Measurements from ENCODE around the gene ZNF628. TPM values are rescaled to one million over a fixed set of nuclear protein-coding genes. Genes with fewer than 3 reads are reported as not detected.

Gene ZNF628
- total and polyA plus RNA-seq, 2 donors: 1.1 to 4.8 TPM

DNA sequence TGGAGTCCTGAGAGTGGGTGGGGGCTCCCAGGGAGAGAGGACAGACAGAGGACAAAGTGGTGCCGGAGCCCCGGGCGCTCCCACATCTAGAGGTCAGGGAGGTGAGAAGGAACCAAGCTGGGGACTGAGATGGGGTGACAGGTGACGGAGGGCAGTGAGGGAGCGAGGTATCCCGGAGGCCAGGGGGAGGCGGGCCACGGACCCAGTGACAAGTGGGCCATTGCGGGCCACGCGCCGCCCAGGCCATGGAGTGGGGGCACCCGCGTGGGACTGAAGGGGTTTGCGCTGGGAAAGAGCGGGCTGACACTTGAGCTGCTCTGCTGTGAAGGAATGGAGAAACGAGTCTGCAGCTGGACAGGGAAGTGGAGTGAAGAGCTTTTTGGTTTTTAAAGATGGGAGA is 2.6 kb downstream of the ZNF628 start:
- Histone ChIP-seq H3K36me3 (ENCODE audit: control insufficient read depth in 2 of 2, insufficient read depth in 2 of 2, low read length in 1 of 2) (peaks cover 13 to 28% of the 10 kb centered on the region in 2 donors), H3K27me3 (ENCODE audit: control insufficient read depth in 2 of 2, insufficient read depth in 1 of 2, low read length in 1 of 2) (no peaks in the 10 kb centered on the region), H3K9me3 (ENCODE audit: control insufficient read depth in 2 of 2, insufficient read depth in 1 of 2, low read length in 1 of 2) (no peaks in the 10 kb centered on the region), H3K27ac (ENCODE audit: low read depth in 1 of 2, low read length in 1 of 2) (peak overlapping the region; percentile 37 to 87), H3K4me1 (ENCODE audit: control insufficient read depth in 2 of 2, insufficient read depth in 2 of 2, low read length in 2 of 2) (peaks cover 34 to 70% of the 10 kb centered on the region in 2 donors), H3K4me3 (ENCODE audit: low read length in 2 of 2) (no peak overlapping the region)
- WGBS: 94% methylated on average over 17 of the region's 17 CpGs
- DNase-seq (ENCODE audit: low read depth in 6 of 9, low spot score in 9 of 9): no peak

DNA sequence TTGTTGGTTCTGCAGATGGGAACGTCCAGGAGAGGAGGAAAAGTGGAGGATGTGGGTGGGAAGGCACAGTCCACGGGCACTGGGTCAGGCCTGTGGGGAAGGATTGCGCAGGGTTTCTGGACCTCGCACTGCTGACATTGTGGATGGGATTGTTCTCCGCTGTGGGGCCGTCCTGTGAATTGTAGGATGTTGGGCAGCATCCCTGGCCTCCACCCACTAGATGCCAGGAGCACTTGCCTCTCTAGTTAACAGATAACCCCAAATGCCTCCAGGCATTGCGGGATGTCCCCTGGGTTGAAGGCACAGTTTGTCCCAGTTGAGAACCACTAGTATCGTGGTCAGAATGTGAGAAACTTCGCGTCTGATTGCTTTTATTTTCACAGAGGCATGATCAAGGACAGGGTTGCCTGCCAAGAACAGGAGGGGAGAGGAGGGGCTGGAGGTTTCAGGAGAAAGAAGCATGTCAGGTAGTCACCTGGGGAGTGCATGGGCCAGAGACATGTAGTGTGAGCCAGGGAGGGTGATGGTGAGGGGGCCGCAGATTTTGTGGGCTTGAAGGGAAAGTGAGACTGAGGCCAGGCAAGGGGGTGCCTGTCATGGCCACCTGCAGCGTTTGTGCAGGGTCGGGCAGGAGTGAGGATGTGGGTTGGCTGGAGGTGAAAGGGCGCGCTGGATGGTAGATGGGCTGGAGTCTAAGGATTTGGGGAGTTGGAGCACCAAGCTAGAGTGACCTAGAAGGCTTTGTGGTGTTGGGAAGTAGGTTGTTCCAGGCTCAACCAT is 3.2 kb downstream of the ZNF628 start:
- Histone ChIP-seq H3K4me1 (ENCODE audit: control insufficient read depth in 2 of 2, insufficient read depth in 2 of 2, low read length in 2 of 2) (peaks cover 39 to 70% of the 10 kb centered on the region in 2 donors), H3K9me3 (ENCODE audit: control insufficient read depth in 2 of 2, insufficient read depth in 1 of 2, low read length in 1 of 2) (no peaks in the 10 kb centered on the region), H3K4me3 (ENCODE audit: low read length in 2 of 2) (no peak overlapping the region), H3K27me3 (ENCODE audit: control insufficient read depth in 2 of 2, insufficient read depth in 1 of 2, low read length in 1 of 2) (no peaks in the 10 kb centered on the region), H3K36me3 (ENCODE audit: control insufficient read depth in 2 of 2, insufficient read depth in 2 of 2, low read length in 1 of 2) (peaks cover 13 to 28% of the 10 kb centered on the region in 2 donors), H3K27ac (ENCODE audit: low read depth in 1 of 2, low read length in 1 of 2) (peak overlapping the region; percentile 53 to 87)
- peak in 1 of 9 donors; percentile 50 for DNase-seq (ENCODE audit: low read depth in 6 of 9, low spot score in 9 of 9)
- 86% methylated on average over 15 of the region's 15 CpGs for WGBS

DNA sequence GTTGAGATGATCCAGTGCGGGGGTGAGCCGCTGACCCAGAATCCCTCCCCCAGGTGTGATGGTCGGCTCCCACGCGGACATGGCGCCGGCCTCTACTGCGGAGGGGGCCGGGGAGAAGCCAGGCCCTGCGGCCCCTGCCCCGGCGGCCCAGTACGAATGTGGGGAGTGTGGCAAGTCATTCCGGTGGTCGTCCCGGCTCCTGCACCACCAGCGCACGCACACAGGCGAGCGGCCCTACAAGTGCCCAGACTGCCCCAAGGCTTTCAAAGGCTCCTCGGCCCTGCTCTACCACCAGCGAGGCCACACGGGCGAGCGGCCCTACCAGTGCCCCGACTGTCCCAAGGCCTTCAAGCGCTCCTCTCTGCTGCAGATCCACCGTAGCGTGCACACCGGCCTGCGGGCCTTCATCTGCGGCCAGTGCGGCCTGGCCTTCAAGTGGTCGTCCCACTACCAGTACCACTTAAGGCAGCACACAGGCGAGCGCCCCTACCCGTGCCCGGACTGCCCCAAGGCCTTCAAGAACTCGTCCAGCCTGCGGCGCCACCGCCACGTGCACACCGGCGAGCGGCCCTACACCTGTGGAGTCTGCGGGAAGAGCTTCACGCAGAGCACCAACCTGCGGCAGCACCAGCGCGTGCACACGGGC is 4.9 kb downstream of the ZNF628 start:
- Histone ChIP-seq H3K4me1 (ENCODE audit: control insufficient read depth in 2 of 2, insufficient read depth in 2 of 2, low read length in 2 of 2) (peaks cover 42 to 67% of the 10 kb centered on the region in 2 donors), H3K27me3 (ENCODE audit: control insufficient read depth in 2 of 2, insufficient read depth in 1 of 2, low read length in 1 of 2) (no peaks in the 10 kb centered on the region), H3K27ac (ENCODE audit: low read depth in 1 of 2, low read length in 1 of 2) (peak overlapping the region in 1 of 2 donors; percentile 63), H3K9me3 (ENCODE audit: control insufficient read depth in 2 of 2, insufficient read depth in 1 of 2, low read length in 1 of 2) (no peaks in the 10 kb centered on the region), H3K4me3 (ENCODE audit: low read length in 2 of 2) (no peak overlapping the region), H3K36me3 (ENCODE audit: control insufficient read depth in 2 of 2, insufficient read depth in 2 of 2, low read length in 1 of 2) (peaks cover 13 to 32% of the 10 kb centered on the region in 2 donors)
- DNase-seq (ENCODE audit: low read depth in 6 of 9, low spot score in 9 of 9): no peak
- 98% methylated on average over 52 of the region's 52 CpGs for WGBS

DNA sequence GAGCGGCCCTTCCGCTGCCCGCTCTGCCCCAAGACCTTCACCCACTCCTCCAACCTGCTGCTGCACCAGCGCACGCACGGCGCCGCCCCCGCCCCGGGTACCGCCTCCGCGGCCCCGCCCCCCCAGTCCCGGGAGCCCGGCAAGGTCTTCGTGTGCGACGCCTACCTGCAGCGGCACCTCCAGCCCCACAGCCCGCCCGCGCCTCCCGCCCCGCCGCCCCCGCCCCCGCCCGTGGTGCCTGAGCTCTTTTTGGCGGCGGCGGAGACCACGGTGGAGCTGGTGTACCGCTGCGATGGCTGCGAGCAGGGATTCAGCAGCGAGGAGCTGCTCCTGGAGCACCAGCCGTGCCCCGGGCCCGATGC is 5.4 kb downstream of the ZNF628 start:
- Histone ChIP-seq H3K9me3 (ENCODE audit: control insufficient read depth in 2 of 2, insufficient read depth in 1 of 2, low read length in 1 of 2) (no peaks in the 10 kb centered on the region), H3K27ac (ENCODE audit: low read depth in 1 of 2, low read length in 1 of 2) (no peak overlapping the region), H3K36me3 (ENCODE audit: control insufficient read depth in 2 of 2, insufficient read depth in 2 of 2, low read length in 1 of 2) (peaks cover 13 to 32% of the 10 kb centered on the region in 2 donors), H3K4me3 (ENCODE audit: low read length in 2 of 2) (no peak overlapping the region), H3K27me3 (ENCODE audit: control insufficient read depth in 2 of 2, insufficient read depth in 1 of 2, low read length in 1 of 2) (no peaks in the 10 kb centered on the region), H3K4me1 (ENCODE audit: control insufficient read depth in 2 of 2, insufficient read depth in 2 of 2, low read length in 2 of 2) (peaks cover 47 to 72% of the 10 kb centered on the region in 2 donors)
- DNase-seq (ENCODE audit: low read depth in 6 of 9, low spot score in 9 of 9): no peak
- 96% methylated on average over 40 of the region's 40 CpGs for WGBS

DNA sequence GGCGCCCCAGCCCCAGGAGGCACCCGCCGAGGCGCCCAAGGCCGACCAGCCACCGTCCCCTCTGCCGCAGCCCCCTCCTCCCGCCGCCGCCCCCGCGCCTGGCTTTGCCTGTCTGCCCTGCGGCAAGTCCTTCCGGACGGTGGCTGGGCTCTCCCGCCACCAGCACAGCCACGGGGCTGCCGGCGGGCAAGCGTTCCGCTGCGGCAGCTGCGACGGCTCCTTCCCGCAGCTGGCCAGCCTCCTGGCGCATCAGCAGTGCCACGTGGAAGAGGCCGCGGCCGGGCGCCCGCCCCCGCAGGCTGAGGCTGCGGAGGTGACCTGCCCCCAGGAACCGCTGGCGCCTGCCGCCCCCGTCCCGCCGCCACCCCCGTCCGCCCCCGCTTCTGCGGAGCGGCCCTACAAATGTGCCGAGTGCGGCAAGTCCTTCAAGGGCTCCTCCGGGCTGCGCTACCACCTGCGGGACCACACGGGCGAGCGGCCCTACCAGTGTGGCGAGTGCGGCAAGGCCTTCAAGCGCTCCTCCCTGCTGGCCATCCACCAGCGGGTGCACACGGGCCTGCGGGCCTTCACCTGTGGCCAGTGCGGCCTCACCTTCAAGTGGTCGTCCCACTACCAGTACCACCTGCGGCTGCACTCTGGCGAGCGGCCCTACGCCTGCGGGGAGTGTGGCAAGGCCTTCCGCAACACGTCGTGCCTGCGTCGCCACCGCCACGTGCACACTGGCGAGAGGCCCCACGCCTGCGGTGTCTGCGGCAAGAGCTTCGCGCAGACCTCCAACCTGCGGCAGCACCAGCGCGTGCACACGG is 5.9 kb downstream of the ZNF628 start:
- Histone ChIP-seq H3K36me3 (ENCODE audit: control insufficient read depth in 2 of 2, insufficient read depth in 2 of 2, low read length in 1 of 2) (peaks cover 18 to 36% of the 10 kb centered on the region in 2 donors), H3K27me3 (ENCODE audit: control insufficient read depth in 2 of 2, insufficient read depth in 1 of 2, low read length in 1 of 2) (no peaks in the 10 kb centered on the region), H3K4me1 (ENCODE audit: control insufficient read depth in 2 of 2, insufficient read depth in 2 of 2, low read length in 2 of 2) (peaks cover 52 to 72% of the 10 kb centered on the region in 2 donors), H3K9me3 (ENCODE audit: control insufficient read depth in 2 of 2, insufficient read depth in 1 of 2, low read length in 1 of 2) (peaks cover 0 to 5% of the 10 kb centered on the region in 2 donors), H3K27ac (ENCODE audit: low read depth in 1 of 2, low read length in 1 of 2) (no peak overlapping the region), H3K4me3 (ENCODE audit: low read length in 2 of 2) (no peak overlapping the region)
- 98% methylated on average over 83 of the region's 83 CpGs for WGBS
- DNase-seq (ENCODE audit: low read depth in 6 of 9, low spot score in 9 of 9): no peak

DNA sequence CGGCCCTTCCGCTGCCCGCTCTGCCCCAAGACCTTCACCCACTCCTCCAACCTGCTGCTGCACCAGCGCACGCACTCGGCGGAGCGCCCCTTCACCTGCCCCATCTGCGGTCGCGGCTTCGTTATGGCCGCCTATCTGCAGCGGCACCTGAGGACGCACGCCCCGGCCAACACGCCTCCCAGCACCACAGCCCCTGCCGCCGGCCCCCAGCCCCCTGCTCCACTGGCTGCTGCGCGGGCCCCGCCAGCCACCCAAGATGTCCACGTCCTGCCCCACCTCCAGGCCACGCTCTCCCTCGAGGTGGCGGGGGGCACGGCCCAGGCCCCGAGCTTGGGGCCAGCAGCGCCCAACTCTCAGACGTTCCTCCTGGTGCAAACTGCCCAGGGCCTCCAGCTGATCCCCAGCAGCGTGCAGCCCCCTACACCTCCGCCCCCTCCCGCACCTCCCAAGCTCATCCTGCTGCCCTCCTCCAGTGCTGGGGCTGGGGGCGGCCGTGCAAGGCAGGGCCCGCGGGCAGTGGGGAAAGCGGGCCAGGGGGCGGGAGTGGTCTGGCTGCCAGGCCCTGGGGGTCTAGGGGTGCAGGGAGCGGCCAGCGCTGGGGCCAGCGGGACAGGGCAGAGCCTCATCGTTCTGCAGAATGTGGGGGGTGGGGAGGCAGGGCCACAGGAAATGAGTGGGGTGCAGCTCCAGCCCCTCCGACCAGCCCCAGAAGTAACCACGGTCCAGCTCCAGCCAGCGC is 6.7 kb downstream of the ZNF628 start:
- DNase-seq (ENCODE audit: low read depth in 6 of 9, low spot score in 9 of 9): no peak
- Histone ChIP-seq H3K36me3 (ENCODE audit: control insufficient read depth in 2 of 2, insufficient read depth in 2 of 2, low read length in 1 of 2) (peaks cover 21 to 36% of the 10 kb centered on the region in 2 donors), H3K4me1 (ENCODE audit: control insufficient read depth in 2 of 2, insufficient read depth in 2 of 2, low read length in 2 of 2) (peaks cover 54 to 72% of the 10 kb centered on the region in 2 donors), H3K27ac (ENCODE audit: low read depth in 1 of 2, low read length in 1 of 2) (no peak overlapping the region), H3K27me3 (ENCODE audit: control insufficient read depth in 2 of 2, insufficient read depth in 1 of 2, low read length in 1 of 2) (no peaks in the 10 kb centered on the region), H3K4me3 (ENCODE audit: low read length in 2 of 2) (no peak overlapping the region), H3K9me3 (ENCODE audit: control insufficient read depth in 2 of 2, insufficient read depth in 1 of 2, low read length in 1 of 2) (peaks cover 0 to 8% of the 10 kb centered on the region in 2 donors)
- WGBS: 98% methylated on average over 47 of the region's 47 CpGs

DNA sequence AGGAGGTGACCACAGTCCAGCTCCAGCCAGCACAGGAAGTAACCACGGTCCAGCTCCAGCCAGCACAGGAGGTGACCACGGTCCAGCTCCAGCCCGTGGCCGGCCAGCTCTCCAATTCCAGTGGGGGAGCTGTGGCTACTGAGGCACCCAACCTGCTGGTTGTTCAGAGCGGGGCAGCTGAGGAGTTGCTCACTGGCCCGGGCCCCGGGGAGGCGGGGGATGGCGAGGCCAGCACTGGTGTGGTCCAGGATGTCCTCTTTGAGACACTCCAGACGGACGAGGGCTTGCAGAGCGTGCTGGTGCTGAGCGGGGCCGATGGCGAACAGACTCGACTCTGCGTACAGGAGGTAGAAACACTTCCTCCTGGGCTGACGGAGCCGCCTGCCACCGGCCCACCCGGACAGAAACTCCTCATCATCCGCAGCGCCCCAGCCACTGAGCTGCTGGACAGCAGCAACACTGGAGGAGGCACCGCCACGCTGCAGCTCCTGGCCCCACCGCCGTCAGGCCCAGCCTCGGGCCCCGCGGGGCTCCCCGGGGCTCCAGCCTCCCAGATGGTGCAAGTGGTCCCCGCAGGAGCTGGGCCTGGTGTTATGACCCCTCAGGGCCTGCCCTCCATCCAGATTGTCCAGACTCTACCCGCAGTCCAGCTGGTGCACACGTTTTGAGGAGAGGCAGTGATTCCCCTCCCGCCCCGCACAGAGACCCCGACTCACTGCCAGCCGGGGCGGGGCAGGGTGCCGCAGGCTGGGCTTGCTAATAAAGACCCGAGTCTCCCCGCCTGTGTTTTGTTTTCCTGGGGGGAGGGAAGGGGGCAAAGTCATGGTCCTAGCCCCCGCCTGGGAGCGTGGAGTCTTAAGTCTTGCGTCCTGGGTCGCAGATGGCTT is 7.5 kb downstream of the ZNF628 start:
- H3K27ac ChIP-seq (ENCODE audit: low read depth in 1 of 2, low read length in 1 of 2): peak overlapping the region; percentile 26 to 100
- peaks cover 21 to 36% of the 10 kb centered on the region in 2 donors for H3K36me3 ChIP-seq (ENCODE audit: control insufficient read depth in 2 of 2, insufficient read depth in 2 of 2, low read length in 1 of 2)
- H3K4me3 ChIP-seq (ENCODE audit: low read length in 2 of 2): peak overlapping the region; percentile 73 to 85
- no peak for DNase-seq (ENCODE audit: low read depth in 6 of 9, low spot score in 9 of 9)
- 91% methylated on average over 46 of the region's 46 CpGs for WGBS
- peaks cover 54 to 71% of the 10 kb centered on the region in 2 donors for H3K4me1 ChIP-seq (ENCODE audit: control insufficient read depth in 2 of 2, insufficient read depth in 2 of 2, low read length in 2 of 2)
- peaks cover 0 to 8% of the 10 kb centered on the region in 2 donors for H3K9me3 ChIP-seq (ENCODE audit: control insufficient read depth in 2 of 2, insufficient read depth in 1 of 2, low read length in 1 of 2)
- H3K27me3 ChIP-seq (ENCODE audit: control insufficient read depth in 2 of 2, insufficient read depth in 1 of 2, low read length in 1 of 2): no peaks in the 10 kb centered on the region

Measured in thymus (tissue), 11 donors.